PC-3 (cell line): Measurements from ENCODE around the gene METTL27. TPM values are rescaled to one million over a fixed set of nuclear protein-coding genes. Genes with fewer than 3 reads are reported as not detected.

Source experiments
- ATAC-seq: fragments of 200-7000 bp; cut with Tn5 transposase; 2 replicates; pipeline ENCODE4 v1.9.1; 2020; ENCODE audit warnings: mild to moderate bottlenecking, moderate library complexity
- BruUV-seq: library from RNA; stranded (reverse); fragments of 400-500 nt; replicated peaks from 2 replicates; lab custom pipeline; 2021; lab: Mats Ljungman, UMichigan
- CTCF ChIA-PET: fragments of 300-600 bp; sonication (Branson Sonifier 250); formaldehyde crosslinking; loops from one replicate; lab custom pipeline; 2022; ENCODE audit warnings: antibody characterized with exemption; lab: Charles Lee
- POLR2A ChIA-PET: fragments of 300-600 bp; sonication (Branson Sonifier 250); formaldehyde crosslinking; loops from one replicate; lab custom pipeline; 2022; ENCODE audit warnings: antibody characterized with exemption; ENCODE audit not compliant: unreplicated experiment; lab: Charles Lee
- DNase-seq: peaks from one replicate; pipeline ENCODE4 v3.0.0-alpha.2; 2015
- H2AFZ ChIP-seq: fragments of 300-600 bp; sonication (generic); 2 replicates; pipeline ENCODE4 v1.6.0; 2016; ENCODE audit warnings: antibody characterized with exemption, low read length
- H3F3A ChIP-seq: fragments of 300-600 bp; sonication (generic); one replicate; pipeline ENCODE4 v1.6.0; 2017; ENCODE audit warnings: antibody characterized with exemption, low read length, control low read depth, mild to moderate bottlenecking; ENCODE audit not compliant: unreplicated experiment
- H3K27ac ChIP-seq: fragments of 300-600 bp; sonication (generic); 2 replicates; pipeline ENCODE4 v1.5.1; 2016; ENCODE audit warnings: mild to moderate bottlenecking, low read length
- H3K27me3 ChIP-seq: fragments of 300-600 bp; sonication (generic); 2 replicates; pipeline ENCODE4 v1.6.1; 2016; ENCODE audit warnings: low read length, mixed read lengths
- H3K36me3 ChIP-seq: fragments of 300-600 bp; sonication (generic); 2 replicates; pipeline ENCODE4 v1.6.1; 2016; ENCODE audit warnings: low read depth, mixed run types, low read length, mixed read lengths
- H3K4me1 ChIP-seq: fragments of 300-600 bp; sonication (generic); 2 replicates; pipeline ENCODE4 v1.5.1; 2016; ENCODE audit warnings: low read length; ENCODE audit not compliant: insufficient read depth
- H3K4me2 ChIP-seq: fragments of 300-600 bp; sonication (generic); 2 replicates; pipeline ENCODE4 v1.6.0; 2016; ENCODE audit warnings: low read length
- H3K4me3 ChIP-seq: fragments of 300-600 bp; sonication (generic); 2 replicates; pipeline ENCODE4 v1.5.1; 2016; ENCODE audit warnings: mild to moderate bottlenecking, low read length, mixed read lengths
- H3K79me2 ChIP-seq: fragments of 300-600 bp; sonication (generic); 2 replicates; pipeline ENCODE4 v1.6.1; 2017; ENCODE audit warnings: low read length, mixed read lengths
- H3K9ac ChIP-seq: fragments of 300-600 bp; sonication (generic); 2 replicates; pipeline ENCODE4 v1.6.0; 2016; ENCODE audit warnings: mild to moderate bottlenecking, low read length
- H3K9me2 ChIP-seq: fragments of 300-600 bp; sonication (generic); replicated peaks from 2 replicates; pipeline ENCODE4 v1.6.1; 2016; ENCODE audit warnings: mixed run types, low read length, mixed read lengths
- H3K9me3 ChIP-seq: fragments of 300-600 bp; sonication (generic); 2 replicates; pipeline ENCODE4 v1.6.1; 2016; ENCODE audit warnings: low read length, mixed read lengths
- H4K20me1 ChIP-seq: fragments of 300-600 bp; sonication (generic); 2 replicates; pipeline ENCODE4 v1.6.1; 2016; ENCODE audit warnings: low read length, mixed read lengths
- CTCF ChIP-seq: fragments of 300-600 bp; sonication (generic); conservative IDR thresholded peaks from 2 replicates; pipeline ENCODE4 v1.5.1; 2017; ENCODE audit warnings: antibody characterized with exemption, low read depth, mild to moderate bottlenecking, low read length
- EZH2 ChIP-seq: fragments of 300-600 bp; sonication (generic); IDR thresholded peaks from one replicate; pipeline ENCODE4 v1.6.1; 2017; ENCODE audit warnings: antibody characterized with exemption, mild to moderate bottlenecking, low read length; ENCODE audit not compliant: unreplicated experiment
- EZH2phosphoT487 ChIP-seq: fragments of 300-600 bp; sonication (generic); IDR thresholded peaks from 2 replicates; pipeline ENCODE4 v1.6.1; 2018; ENCODE audit warnings: mild to moderate bottlenecking, antibody characterized with exemption, low read length, borderline replicate concordance
- intact Hi-C: fragments of 100-400 bp; cut with micrococcal nuclease; formaldehyde crosslinking; loops from 2 replicates; pipeline ENCODE4 v1.9.0; 2023
- total RNA-seq: library from RNA; depleted of rRNA; stranded (reverse); fragments of >200 nt; gene quantifications from 2 replicates; pipeline ENCODE4 v1.2.3, GENCODE V29; 2014

METTL27 gene
- total RNA-seq, 1 experiment from 2014 or later = 3.3 TPM

- ChIA-PET POLR2A (no interaction called here), CTCF (no interaction called here)
- H2AFZ ChIP-seq = no peak overlapping the region
- H4K20me1 ChIP-seq = no peaks in the 10 kb centered on the region
- no peak for DNase-seq
- H3F3A ChIP-seq = no peaks in the 10 kb centered on the region
- no peak overlapping the region for H3K27ac ChIP-seq
- H3K79me2 ChIP-seq = no peaks in the 10 kb centered on the region
- H3K9ac ChIP-seq = no peak overlapping the region
- no peaks in the 10 kb centered on the region for H3K4me1 ChIP-seq
- no peaks in the 10 kb centered on the region for H3K9me2 ChIP-seq
- no peak for ATAC-seq
- no peaks in the 10 kb centered on the region for H3K27me3 ChIP-seq
- no peaks in the 10 kb centered on the region for H3K9me3 ChIP-seq
- H3K4me2 ChIP-seq = no peak overlapping the region
- H3K4me3 ChIP-seq = no peak overlapping the region
- intact Hi-C loops = no loop called here
- H3K36me3 ChIP-seq = no peaks in the 10 kb centered on the region
- TF ChIP-seq EZH2 (no peak), EZH2phosphoT487 (no peak), CTCF (no peak)
- BruUV-seq = no TSS peak
These were observed 27.8 kb upstream of the METTL27 start for GRCh38 chr7:73870041-73870492.

GRCh38 chr7:73869011-73869798, 26.9 kb upstream of the METTL27 start:
- POLR2A ChIA-PET = no interaction called here
- H2AFZ ChIP-seq = no peak overlapping the region
- intact Hi-C loops = loop anchor here (5.0 kb wide), 1 partner anchor 333 kb away; no protein-coding TSS in a partner anchor
- no peaks in the 10 kb centered on the region for H3K4me1 ChIP-seq
- no peak overlapping the region for H3K4me2 ChIP-seq
- no peak overlapping the region for H3K27ac ChIP-seq
- no peaks in the 10 kb centered on the region for H3K36me3 ChIP-seq
- no peak overlapping the region for H3K9ac ChIP-seq
- CTCF ChIA-PET = interaction anchor here (0.6 to 1.0 kb wide), 2 partner anchors 110 to 158 kb away, joined by 3 read pairs; no protein-coding TSS in a partner anchor
- no peaks in the 10 kb centered on the region for H3F3A ChIP-seq
- BruUV-seq = no TSS peak
- no peaks in the 10 kb centered on the region for H3K27me3 ChIP-seq
- no peaks in the 10 kb centered on the region for H3K9me2 ChIP-seq
- H4K20me1 ChIP-seq = no peaks in the 10 kb centered on the region
- H3K9me3 ChIP-seq = no peaks in the 10 kb centered on the region
- no peak for DNase-seq
- no peak for TF ChIP-seq EZH2
- no peak for TF ChIP-seq CTCF
- TF ChIP-seq EZH2phosphoT487 = no peak
- ATAC-seq = no peak
- no peak overlapping the region for H3K4me3 ChIP-seq
- no peaks in the 10 kb centered on the region for H3K79me2 ChIP-seq

- Histone ChIP-seq H3K36me3 (no peaks in the 10 kb centered on the region), H3K4me3 (no peak overlapping the region), H2AFZ (no peak overlapping the region), H3K9me3 (no peaks in the 10 kb centered on the region), H3K27me3 (no peaks in the 10 kb centered on the region), H4K20me1 (no peaks in the 10 kb centered on the region), H3K9me2 (no peaks in the 10 kb centered on the region), H3K79me2 (no peaks in the 10 kb centered on the region), H3K4me1 (no peaks in the 10 kb centered on the region), H3K4me2 (no peak overlapping the region), H3K9ac (no peak overlapping the region), H3F3A (no peaks in the 10 kb centered on the region), H3K27ac (no peak overlapping the region)
- BruUV-seq = no TSS peak
- CTCF ChIA-PET = interaction anchor here (0.6 to 1.0 kb wide), 4 partner anchors 87 to 266 kb away, joined by 3 to 7 read pairs (median 4); no protein-coding TSS in a partner anchor
- POLR2A ChIA-PET = no interaction called here
- ATAC-seq = no peak
- DNase-seq = no peak
- intact Hi-C loops = loop anchor here (1.0 to 5.0 kb wide), 2 partner anchors 160 to 336 kb away; no protein-coding TSS in a partner anchor
- TF ChIP-seq EZH2 = no peak
- TF ChIP-seq CTCF = no peak
- TF ChIP-seq EZH2phosphoT487 = no peak
These were observed 24.1 kb upstream of the METTL27 start for GRCh38 chr7:73866446-73866767.
